GM19324 (cell line): ENCODE results near the gene AQP5.

Experiments
- ATAC-seq: cut with Tn5 transposase; IDR thresholded peaks from one replicate; pipeline ENCODE4 v1.9.1; 2021; ENCODE audit warnings: mild to moderate bottlenecking, moderate library complexity; ENCODE audit not compliant: unreplicated experiment, low FRiP score

The AQP5 gene

DNA sequence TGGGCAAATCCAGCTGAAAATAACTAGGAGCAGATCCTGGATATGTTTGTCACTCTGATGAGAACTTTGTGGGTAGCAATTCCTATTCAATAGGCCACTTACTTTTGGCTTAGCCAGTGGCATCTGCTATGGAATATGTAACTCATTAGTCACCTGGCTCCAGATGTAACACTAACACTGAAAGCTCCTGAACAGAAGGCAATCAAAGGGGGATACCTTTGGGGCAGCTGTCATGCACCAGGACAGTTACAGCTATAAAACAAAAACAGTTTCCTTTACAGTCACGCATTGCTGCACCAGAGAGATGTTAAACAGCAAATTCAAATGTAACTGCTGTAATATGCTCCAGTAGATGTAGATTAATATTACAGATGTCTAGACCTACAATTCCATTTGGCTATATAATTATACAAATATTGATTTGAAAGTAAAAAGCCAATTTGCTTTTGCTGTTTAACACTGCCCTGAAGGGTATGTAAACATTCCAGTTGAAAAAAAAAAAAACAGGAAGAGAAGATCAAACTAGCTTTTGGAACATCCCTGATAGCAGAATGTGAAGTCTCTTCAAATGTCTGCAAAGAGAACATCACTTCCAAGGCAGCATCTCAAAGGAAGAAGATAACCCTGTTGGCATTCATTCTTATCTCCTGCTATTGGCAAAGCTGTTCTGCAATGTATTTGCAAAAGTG is 45.2 kb downstream of the AQP5 start:
- ATAC-seq: no peak

DNA sequence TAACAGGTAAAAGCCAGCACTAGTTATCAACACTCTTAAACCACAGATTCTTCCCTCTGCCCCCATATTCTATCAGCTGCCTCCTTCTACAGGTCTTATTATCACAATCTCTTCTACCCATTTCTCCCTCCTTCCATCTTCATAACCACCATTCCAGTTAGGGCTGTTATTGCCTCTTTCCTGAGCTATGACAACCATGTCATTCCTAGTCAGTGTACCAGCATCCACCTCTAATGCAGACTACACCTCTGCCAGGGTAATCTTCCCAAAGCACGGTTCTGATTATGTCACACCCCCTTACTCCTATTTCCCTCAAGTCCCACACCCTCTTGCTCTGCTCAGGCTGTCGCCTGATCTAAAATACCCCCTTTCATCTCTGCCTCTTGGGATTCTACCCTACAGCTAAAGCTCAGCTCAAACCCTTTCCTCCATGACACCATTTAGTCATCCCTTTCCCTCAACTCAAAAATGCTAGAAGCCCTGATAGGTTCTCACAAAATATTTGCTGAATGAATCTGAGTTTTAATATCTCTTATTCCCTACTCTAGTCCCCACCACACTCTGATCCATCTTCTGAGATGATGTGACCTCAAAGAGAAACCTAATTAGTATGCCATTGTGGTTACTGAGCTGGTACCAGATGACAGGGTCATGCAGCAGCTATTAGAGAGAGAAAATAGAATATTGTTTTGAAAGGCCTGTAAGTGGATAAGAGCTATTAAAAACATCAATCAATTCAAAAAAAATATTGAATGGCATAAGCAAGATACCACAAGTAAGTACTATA is 51.9 kb downstream of the AQP5 start:
- no peak for ATAC-seq

DNA sequence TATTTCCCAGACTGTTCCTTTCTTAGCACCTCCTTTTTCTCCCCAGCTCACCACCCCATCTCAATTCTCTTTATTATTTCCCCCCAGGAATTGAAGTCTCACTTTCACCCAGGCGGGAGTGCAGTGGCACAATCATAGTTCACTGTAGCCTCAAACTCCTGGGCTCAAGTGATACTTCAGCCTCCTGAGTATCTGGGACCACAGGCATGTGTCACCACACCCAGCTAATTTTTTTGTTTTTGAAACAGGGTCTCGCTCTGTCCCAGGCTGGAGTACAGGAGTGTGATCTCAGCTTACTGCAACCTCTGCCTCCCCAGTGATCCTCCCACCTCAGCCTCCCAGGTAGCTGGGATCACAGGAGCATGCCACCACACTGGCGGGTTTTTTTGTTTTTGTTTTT is 52.7 kb downstream of the AQP5 start:
- ATAC-seq: no peak
